ENCODE results near the gene BAD.

DNA sequence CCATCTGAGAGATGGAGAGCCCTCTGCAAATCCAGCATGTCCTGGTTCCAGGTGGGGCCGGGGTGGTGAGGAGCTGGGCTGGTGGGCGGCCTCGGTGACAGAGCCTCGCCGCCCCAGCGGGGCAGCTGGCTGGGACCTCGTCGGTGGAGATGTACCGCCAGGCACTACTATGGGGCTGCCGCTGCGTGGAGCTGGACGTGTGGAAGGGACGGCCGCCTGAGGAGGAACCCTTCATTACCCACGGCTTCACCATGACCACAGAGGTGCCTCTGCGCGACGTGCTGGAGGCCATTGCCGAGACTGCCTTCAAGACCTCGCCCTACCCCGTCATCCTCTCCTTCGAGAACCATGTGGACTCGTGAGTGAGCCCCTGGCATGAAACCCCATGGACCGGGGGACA is 26.1 kb downstream of the BAD start:
- TF ChIP-seq L3MBTL2 (conservative IDR thresholded peaks at IDR 0.05) (no peak), BHLHE40 (IDR thresholded peaks at IDR 0.05; ENCODE audit: borderline replicate concordance) (no peak), ZNF384 (IDR thresholded peaks at IDR 0.05) (no peak), SP1 (IDR thresholded peaks at IDR 0.05) (no peak), LEF1 (IDR thresholded peaks at IDR 0.05; ENCODE audit: borderline replicate concordance) (no peak), FOXA1 (IDR thresholded peaks at IDR 0.05) (no peak), HDGF (IDR thresholded peaks at IDR 0.05; ENCODE audit: borderline replicate concordance) (no peak), ARNT (IDR thresholded peaks at IDR 0.05) (no peak), FOXK2 (IDR thresholded peaks at IDR 0.05) (no peak)
